Ovary (tissue), 3 donors: ENCODE results near the gene INTS15.

Source experiments
- CTCF ChIP-seq, 3 donors: fragments of 450-650 bp in 2 of 3; fragments of 200-600 bp in 1 of 3; IDR thresholded peaks; one replicate each; pipeline versions ENCODE4 v1.5.1 to v1.8.0; 2016 to 2022; ENCODE audit warnings: antibody characterized with exemption in 3 of 3, mild to moderate bottlenecking in 1 of 3
- POLR2A ChIP-seq: fragments of 450-650 bp; IDR thresholded peaks from one replicate; pipeline ENCODE4 v1.6.1; 2017; ENCODE audit warnings: antibody characterized with exemption, mild to moderate bottlenecking, moderate library complexity
- donor health status: DM: no; HTN: no; CAD: no.

- TF ChIP-seq CTCF (IDR thresholded peaks at IDR 0.05): no peak
- no peak for TF ChIP-seq POLR2A
These were observed 34.4 kb downstream of the INTS15 start for GRCh38 chr7:6624246-6624611.
